Measurements from ENCODE around the gene KCND3. TPM values are rescaled to one million over a fixed set of nuclear protein-coding genes. Genes with fewer than 3 reads are reported as not detected.
A peak's percentile ranks its signal among the peaks of the same experiment; 100 is the strongest.

The KCND3 gene
- total RNA-seq, 1 donor from 2014 or later = 0.15 TPM

DNA sequence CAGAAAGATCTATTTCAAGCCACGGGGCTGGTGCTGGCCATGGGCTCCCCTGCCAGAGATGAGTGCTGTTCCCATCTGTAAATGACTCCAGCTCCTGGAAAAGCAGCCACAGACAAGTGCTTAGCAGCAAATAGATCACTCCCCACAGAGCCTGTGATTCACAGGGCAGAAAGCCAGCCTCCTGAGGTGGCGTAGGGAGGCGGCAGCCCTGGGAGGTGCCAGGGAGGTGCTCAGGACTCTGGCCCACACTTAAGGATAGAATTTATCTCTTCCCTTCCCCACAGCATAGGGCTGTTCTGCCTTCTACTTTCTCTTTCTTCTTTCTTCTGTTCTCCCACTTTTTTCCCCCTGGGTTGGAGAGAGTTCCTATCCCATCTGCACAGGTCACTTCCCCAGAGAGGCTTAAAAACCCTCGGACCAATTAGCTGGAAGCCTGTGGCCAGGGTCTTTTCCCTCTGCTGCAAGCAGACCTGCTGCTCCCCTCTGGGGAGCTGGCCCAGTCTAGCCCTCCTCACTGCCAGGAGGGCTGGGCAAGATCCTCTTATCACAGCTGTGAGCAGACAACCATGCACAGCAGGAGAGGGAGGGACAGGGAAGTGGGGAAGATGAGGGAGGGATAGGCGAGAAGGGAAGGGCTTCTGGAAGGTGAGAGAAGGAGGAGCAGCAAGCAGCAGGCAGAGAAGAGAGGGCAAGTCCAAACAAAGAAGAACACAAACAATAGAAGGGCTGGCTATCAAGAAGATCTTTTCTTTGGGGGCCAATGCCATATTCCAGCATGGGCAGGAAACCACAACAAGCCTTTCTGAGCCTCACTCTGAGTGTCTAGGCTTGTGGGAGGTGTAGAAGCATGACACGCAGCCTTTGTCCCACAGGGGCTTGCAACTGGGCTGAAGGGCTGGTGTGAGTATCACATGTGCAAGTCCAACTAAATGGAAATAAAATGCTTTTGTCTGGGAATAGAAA, 41.0 kb downstream of the KCND3 start:
- H3K27ac Mint-ChIP-seq (ENCODE audit: unreplicated experiment) = no peak overlapping the region
- no peaks in the 10 kb centered on the region for H3K36me3 Mint-ChIP-seq (ENCODE audit: low read depth, unreplicated experiment)
- H3K4me1 Mint-ChIP-seq (ENCODE audit: unreplicated experiment) = peaks cover 8% of the 10 kb centered on the region
- TF ChIP-seq, protein P1, sequence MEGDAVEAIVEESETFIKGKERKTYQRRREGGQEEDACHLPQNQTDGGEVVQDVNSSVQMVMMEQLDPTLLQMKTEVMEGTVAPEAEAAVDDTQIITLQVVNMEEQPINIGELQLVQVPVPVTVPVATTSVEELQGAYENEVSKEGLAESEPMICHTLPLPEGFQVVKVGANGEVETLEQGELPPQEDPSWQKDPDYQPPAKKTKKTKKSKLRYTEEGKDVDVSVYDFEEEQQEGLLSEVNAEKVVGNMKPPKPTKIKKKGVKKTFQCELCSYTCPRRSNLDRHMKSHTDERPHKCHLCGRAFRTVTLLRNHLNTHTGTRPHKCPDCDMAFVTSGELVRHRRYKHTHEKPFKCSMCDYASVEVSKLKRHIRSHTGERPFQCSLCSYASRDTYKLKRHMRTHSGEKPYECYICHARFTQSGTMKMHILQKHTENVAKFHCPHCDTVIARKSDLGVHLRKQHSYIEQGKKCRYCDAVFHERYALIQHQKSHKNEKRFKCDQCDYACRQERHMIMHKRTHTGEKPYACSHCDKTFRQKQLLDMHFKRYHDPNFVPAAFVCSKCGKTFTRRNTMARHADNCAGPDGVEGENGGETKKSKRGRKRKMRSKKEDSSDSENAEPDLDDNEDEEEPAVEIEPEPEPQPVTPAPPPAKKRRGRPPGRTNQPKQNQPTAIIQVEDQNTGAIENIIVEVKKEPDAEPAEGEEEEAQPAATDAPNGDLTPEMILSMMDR (IDR thresholded peaks at IDR 0.05; ENCODE audit: unreplicated experiment) = no peak
- H3K27me3 Mint-ChIP-seq (ENCODE audit: unreplicated experiment) = peaks cover 6% of the 10 kb centered on the region
- no peak overlapping the region for H3K4me3 Mint-ChIP-seq (ENCODE audit: unreplicated experiment)
- no peaks in the 10 kb centered on the region for H3K9me3 Mint-ChIP-seq (ENCODE audit: unreplicated experiment)
- DNase-seq (ENCODE audit: low spot score) = no peak

DNA sequence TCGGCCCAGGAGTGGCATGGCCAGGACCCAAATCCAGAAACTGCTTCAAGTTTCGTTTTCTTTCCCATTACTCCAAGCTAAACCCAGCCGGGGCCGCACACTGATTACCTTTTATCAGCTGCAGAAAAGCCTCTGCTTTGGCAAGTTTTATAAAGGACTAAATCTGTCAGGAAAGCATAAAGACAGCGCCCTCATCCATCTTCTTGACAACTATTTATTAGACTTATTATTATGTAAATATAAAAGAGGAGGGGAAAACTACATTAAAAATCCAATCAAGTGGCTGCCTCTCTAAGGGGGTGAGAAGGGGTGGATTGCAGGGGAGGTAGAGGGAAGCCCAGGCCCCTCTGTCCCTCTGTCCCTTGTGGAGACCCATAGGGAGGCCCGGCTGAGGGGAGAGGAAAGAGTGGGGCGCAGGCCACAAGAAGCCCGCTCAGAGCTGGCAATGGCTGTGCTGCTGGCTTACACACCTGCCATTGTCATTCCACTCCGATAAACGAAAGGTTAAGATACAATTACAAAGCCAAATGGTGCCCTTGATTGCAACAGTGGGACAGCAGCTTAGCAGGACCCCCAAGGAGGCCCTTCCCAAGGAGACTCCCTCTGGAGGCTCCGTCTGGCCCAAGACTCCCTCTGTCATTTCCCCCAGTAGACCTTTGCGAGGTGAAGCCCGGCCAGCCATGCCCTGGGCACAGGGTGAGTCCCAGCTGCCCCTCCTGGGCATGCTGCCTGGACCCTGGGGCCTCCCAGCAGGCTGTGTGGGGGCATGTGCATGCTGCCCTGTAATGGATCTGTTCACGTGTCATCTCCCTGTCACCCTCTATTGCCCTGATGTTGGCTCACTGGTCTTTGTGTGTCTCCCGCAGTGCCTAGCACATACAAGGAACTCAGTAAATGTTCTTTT, 45.4 kb downstream of the KCND3 start:
- Mint-ChIP-seq H3K27ac (ENCODE audit: unreplicated experiment) (no peak overlapping the region), H3K4me1 (ENCODE audit: unreplicated experiment) (peaks cover 6% of the 10 kb centered on the region), H3K4me3 (ENCODE audit: unreplicated experiment) (no peak overlapping the region), H3K9me3 (ENCODE audit: unreplicated experiment) (no peaks in the 10 kb centered on the region), H3K36me3 (ENCODE audit: low read depth, unreplicated experiment) (no peaks in the 10 kb centered on the region), H3K27me3 (ENCODE audit: unreplicated experiment) (peaks cover 2% of the 10 kb centered on the region)
- no peak for DNase-seq (ENCODE audit: low spot score)
- TF ChIP-seq, protein P1 (IDR thresholded peaks at IDR 0.05; ENCODE audit: unreplicated experiment) = no peak

DNA sequence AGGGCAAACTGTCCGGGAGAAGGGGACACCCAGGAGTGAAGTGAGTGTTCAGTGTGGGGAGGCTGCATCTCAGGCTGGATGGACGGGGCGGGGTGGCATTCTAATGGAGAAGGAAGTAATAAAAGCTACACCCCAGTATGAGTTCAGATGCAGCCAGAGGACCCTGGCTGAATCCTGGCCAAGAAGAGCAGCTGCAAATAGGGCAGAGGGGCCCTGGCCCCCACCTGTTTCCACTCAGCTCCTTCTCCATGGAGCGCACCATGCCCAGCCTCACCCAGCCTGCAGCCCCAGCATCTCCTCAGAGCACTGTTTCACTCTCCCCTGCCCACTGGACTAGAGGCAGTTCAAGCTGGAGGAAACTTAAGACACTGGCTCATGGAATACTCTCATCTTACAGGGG, 46.4 kb downstream of the KCND3 start:
- Mint-ChIP-seq H3K4me3 (ENCODE audit: unreplicated experiment) (no peak overlapping the region), H3K9me3 (ENCODE audit: unreplicated experiment) (no peaks in the 10 kb centered on the region), H3K27ac (ENCODE audit: unreplicated experiment) (peak overlapping the region; percentile 1), H3K36me3 (ENCODE audit: low read depth, unreplicated experiment) (no peaks in the 10 kb centered on the region), H3K4me1 (ENCODE audit: unreplicated experiment) (no peaks in the 10 kb centered on the region), H3K27me3 (ENCODE audit: unreplicated experiment) (peaks cover 2% of the 10 kb centered on the region)
- TF ChIP-seq, protein P1 (IDR thresholded peaks at IDR 0.05; ENCODE audit: unreplicated experiment) = no peak
- DNase-seq (ENCODE audit: low spot score) = no peak

DNA sequence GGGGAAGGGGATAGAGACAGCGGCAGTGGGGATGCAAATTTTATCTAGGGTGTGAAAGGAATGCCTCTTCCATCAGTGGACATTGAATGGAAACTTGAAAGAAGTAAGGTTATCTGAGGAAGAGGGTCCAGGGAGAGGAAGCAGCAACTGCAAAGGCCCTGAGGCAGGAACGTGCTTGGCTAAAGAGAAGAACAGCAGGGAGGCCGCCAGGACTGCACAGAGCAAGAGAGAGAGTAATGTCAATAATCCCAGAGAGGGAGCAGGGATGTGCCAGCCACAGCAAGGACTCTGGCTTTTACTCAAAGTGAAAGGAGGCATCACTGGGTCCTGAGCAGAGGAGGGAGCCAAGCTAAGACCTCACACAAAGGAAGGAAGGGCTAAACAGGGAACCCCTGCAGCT, 50.9 kb downstream of the KCND3 start:
- H3K36me3 Mint-ChIP-seq (ENCODE audit: low read depth, unreplicated experiment) = no peaks in the 10 kb centered on the region
- peaks cover 6% of the 10 kb centered on the region for H3K4me1 Mint-ChIP-seq (ENCODE audit: unreplicated experiment)
- H3K9me3 Mint-ChIP-seq (ENCODE audit: unreplicated experiment) = no peaks in the 10 kb centered on the region
- DNase-seq (ENCODE audit: low spot score) = no peak
- no peak overlapping the region for H3K4me3 Mint-ChIP-seq (ENCODE audit: unreplicated experiment)
- H3K27ac Mint-ChIP-seq (ENCODE audit: unreplicated experiment) = no peak overlapping the region
- TF ChIP-seq, protein P1 (IDR thresholded peaks at IDR 0.05; ENCODE audit: unreplicated experiment) = no peak
- H3K27me3 Mint-ChIP-seq (ENCODE audit: unreplicated experiment) = peaks cover 3% of the 10 kb centered on the region
